Measurements from ENCODE around the gene LEMD2. TPM values are rescaled to one million over a fixed set of nuclear protein-coding genes. Genes with fewer than 3 reads are reported as not detected.

The LEMD2 gene
- total and polyA plus RNA-seq, 2 of the 4 experiments (the other 2 are of a cell fraction): 26.5 to 43.6 TPM

DNA sequence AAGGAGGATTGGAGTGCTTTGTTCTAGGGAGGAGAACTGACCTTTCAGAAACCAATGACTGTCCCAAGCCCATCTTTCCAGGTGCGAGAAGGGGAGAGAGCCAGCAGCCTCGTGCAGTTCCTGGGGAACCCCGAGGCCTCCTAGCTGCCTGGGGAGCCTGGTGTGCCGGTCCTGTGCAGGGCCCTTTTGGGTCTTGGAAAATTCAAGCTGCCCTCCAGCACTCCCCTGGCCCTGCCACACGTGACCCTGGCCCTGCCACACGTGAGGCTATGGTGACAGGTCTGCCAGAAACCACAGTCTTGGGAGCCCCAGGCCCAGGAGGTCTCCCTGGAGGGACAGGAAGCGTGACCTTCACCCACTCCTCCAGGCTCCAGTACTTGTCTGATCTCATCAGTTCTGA lies 57.9 kb downstream of the LEMD2 start:
- H2AK5ac ChIP-seq (ENCODE audit: low read depth, low read length): no peak overlapping the region
- H2AK9ac ChIP-seq (replicated peaks; ENCODE audit: low read depth, low read length, poor library complexity): no peak overlapping the region
- H3K4ac ChIP-seq (ENCODE audit: low read depth, low read length): no peak overlapping the region
- no peak for DNase-seq
- no peak overlapping the region for H2BK5ac ChIP-seq (ENCODE audit: low read depth, low read length, poor library complexity, severe bottlenecking)
- no peak overlapping the region for H3K18ac ChIP-seq (ENCODE audit: low read depth, low read length)
- H2BK20ac ChIP-seq (ENCODE audit: low read depth, low read length): no peak overlapping the region
- ChIA-PET CTCF (no interaction called here), POLR2A (ENCODE audit: unreplicated experiment) (no interaction called here)
- H3K9me3 ChIP-seq (ENCODE audit: control insufficient read depth, insufficient read depth, low read length): no peaks in the 10 kb centered on the region
- no peak overlapping the region for H2AFZ ChIP-seq (replicated peaks; ENCODE audit: low read length, poor library complexity)
- H4K8ac ChIP-seq (ENCODE audit: low read depth in 2 of 2, low read length in 2 of 2): no peak overlapping the region
- H3K27ac ChIP-seq (ENCODE audit: insufficient read depth, low read length): no peak overlapping the region
- no peak overlapping the region for H3K9ac ChIP-seq (ENCODE audit: low read depth, low read length)
- TF ChIP-seq FOS (IDR thresholded peaks at IDR 0.05; ENCODE audit: low read depth, low read length): no peak
- TF ChIP-seq CHD1 (IDR thresholded peaks at IDR 0.05; ENCODE audit: low read depth, low read length): no peak
- H3K36me3 ChIP-seq (ENCODE audit: control insufficient read depth, insufficient read depth, low read length): no peaks in the 10 kb centered on the region
- no peaks in the 10 kb centered on the region for H4K20me1 ChIP-seq (ENCODE audit: insufficient read depth, low read length)
- no peak overlapping the region for H2BK15ac ChIP-seq (ENCODE audit: low read depth, low read length)
- no peaks in the 10 kb centered on the region for H3K4me1 ChIP-seq (ENCODE audit: control insufficient read depth, insufficient read depth, low read length)
- no peak overlapping the region for H3K56ac ChIP-seq (ENCODE audit: extremely low read depth, insufficient read depth, low read length)
- no peak overlapping the region for H4K91ac ChIP-seq (ENCODE audit: insufficient read depth, low read depth, low read length)
- dilution Hi-C loops (cut with HindIII; ENCODE audit: low sequenced_read_pairs, unreplicated experiment) (no loop called here), intact Hi-C loops (cut with micrococcal nuclease) (no loop called here), in situ Hi-C loops (cut with MboI; ENCODE audit: low sequenced_read_pairs) (no loop called here)
- ATAC-seq (ENCODE audit: low read depth): no peak
- no peak overlapping the region for H3K23ac ChIP-seq (ENCODE audit: low read depth, low read length)
- peaks cover 14% of the 10 kb centered on the region; the same call in 1 of the 2 replicates for H3K27me3 ChIP-seq (ENCODE audit: control insufficient read depth, insufficient read depth, low read length)
- H4K5ac ChIP-seq (ENCODE audit: low read depth, low read length): no peak overlapping the region
- H3K4me2 ChIP-seq (ENCODE audit: low read depth, low read length): no peak overlapping the region
- no peaks in the 10 kb centered on the region for H3K79me1 ChIP-seq (ENCODE audit: low read depth in 1 of 2, low read length in 2 of 2)
- H2BK120ac ChIP-seq (ENCODE audit: low read depth, low read length): no peak overlapping the region
- no peak overlapping the region for H3K4me3 ChIP-seq (ENCODE audit: insufficient read depth, low read depth, low read length)
- 80% methylated on average over 1 of the region's 7 CpGs; no CpG with 5 or more reads in 1 of the 2 experiments for WGBS, 2 experiments (ENCODE audit: extremely low coverage in 2 of 2, insufficient read length in 1 of 2)
- BruUV-seq (replicated peaks): no TSS peak
- no peaks in the 10 kb centered on the region for H3K9me1 ChIP-seq (ENCODE audit: insufficient read depth, low read length)
- no peak overlapping the region for H3K14ac ChIP-seq (replicated peaks; ENCODE audit: low read depth, low read length)
